WI38 (cell line): ENCODE results near the gene CDRT15.
"Not testable (repeated sequence)": the region's sequence is repeated elsewhere in the genome, so short reads cannot be mapped to it uniquely, and the experiment has no call there.

Source experiments
- H3K4me3 ChIP-seq: 2 replicates; pipeline ENCODE4 v1.5.1; 2011; ENCODE audit warnings: low read depth, mild to moderate bottlenecking, control low read depth, low read length
- TF ChIP-seq, protein P1 (sequence below): IDR thresholded peaks from 2 replicates; pipeline ENCODE4 v1.5.1; 2012; ENCODE audit warnings: low read depth, mild to moderate bottlenecking, control low read depth, low read length

Gene CDRT15

DNA sequence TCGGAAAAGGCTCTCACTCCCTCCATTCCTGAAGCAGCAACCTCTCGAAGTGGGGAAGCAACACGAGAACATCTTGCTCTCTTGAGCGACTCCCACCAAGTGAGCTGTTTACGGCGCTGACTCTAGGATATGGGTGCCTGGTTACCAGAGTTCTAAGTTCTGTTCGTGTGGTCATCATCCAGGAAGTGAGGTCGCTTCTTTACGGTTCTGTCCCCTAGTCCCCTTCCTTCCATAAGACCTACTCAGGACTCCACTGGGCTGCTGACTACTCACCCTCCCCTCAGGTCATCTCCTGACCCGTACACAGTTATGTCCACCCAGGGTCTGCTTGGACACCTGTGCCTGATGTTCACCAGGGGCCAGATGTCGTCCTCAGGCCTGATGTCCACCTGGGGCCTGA lies at the start of gene CDRT15:
Gene CDRT15, minus strand, starts transcription at position 101 of the 400 bp plus-strand sequence. Its CDS starts 29 bp downstream, at position 72.
- not testable (repeated sequence) for H3K4me3 ChIP-seq

DNA sequence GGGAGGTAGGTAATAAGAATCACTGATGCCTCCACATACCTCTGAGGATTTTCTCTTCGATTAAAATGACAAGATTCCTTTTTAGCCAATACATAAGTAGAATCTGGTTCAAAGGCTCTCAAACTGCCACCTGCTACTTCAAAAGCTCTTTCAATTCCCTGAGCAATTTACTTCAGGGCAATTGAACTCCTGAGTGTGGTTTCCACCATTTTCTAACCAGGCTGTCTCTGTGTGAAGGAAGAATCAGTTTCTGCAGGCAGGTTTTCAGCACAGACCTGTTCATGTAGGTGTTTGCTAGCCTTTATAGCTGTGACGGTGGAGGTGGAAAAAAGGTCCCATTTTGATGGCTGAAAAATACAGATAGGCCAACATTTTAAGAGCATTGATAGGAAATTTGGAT lies 46.1 kb upstream of the CDRT15 start:
- H3K4me3 ChIP-seq = no peak overlapping the region
- TF ChIP-seq, protein P1, sequence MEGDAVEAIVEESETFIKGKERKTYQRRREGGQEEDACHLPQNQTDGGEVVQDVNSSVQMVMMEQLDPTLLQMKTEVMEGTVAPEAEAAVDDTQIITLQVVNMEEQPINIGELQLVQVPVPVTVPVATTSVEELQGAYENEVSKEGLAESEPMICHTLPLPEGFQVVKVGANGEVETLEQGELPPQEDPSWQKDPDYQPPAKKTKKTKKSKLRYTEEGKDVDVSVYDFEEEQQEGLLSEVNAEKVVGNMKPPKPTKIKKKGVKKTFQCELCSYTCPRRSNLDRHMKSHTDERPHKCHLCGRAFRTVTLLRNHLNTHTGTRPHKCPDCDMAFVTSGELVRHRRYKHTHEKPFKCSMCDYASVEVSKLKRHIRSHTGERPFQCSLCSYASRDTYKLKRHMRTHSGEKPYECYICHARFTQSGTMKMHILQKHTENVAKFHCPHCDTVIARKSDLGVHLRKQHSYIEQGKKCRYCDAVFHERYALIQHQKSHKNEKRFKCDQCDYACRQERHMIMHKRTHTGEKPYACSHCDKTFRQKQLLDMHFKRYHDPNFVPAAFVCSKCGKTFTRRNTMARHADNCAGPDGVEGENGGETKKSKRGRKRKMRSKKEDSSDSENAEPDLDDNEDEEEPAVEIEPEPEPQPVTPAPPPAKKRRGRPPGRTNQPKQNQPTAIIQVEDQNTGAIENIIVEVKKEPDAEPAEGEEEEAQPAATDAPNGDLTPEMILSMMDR = no peak

DNA sequence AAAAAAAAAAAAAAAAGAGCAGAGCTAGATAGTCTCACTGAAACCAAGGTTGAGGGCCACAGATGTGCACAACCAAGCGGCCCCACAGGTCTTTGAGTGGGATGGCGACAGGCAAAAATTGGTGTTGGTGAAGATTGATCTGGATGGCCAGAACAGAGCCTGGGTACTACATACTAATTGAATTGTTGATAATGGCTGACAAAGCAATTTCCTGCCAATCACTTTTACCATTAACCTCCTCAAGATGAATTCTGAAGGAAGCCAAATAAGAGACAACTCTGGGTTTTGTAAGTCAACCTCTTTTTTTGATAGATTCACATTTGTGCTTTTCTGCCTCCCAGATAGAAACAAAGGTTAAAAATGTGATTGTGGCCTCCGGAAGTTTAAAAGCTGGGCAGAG lies 44.9 kb upstream of the CDRT15 start:
- no peak overlapping the region for H3K4me3 ChIP-seq
- TF ChIP-seq, protein P1 = no peak

DNA sequence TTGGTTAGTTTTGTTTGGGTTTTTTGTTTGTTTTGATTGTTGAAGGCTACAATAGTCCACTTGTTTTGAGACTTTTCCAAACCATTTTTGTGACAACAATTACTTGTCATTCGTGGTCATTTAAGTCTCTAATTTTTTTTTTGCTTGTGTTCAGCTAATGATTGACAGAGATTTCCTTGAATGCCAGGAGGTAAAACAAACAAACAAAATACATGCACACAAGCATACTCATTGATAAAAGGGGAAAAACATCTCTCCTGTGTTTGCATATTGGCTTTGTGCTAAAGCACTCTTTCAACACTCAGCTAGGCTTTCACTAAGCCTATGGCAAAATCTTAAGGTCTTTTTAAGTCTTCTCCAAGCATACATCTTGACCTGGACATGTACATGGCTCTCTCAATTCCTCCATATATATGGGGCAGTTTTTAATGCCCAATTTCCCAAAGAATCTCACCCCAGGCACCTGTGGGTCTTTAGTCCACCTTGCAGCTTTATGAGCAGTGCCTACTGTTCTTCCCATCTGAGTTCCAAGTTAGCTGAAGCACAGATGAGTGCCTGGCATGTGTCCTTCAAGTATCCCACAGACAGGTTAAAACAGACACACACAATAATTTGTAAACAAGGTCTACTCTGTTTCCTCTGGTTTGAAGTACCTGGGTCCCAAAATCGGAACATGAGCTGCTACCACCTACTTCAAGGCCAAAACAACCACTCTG lies 40.0 kb upstream of the CDRT15 start:
- TF ChIP-seq, protein P1 = no peak

DNA sequence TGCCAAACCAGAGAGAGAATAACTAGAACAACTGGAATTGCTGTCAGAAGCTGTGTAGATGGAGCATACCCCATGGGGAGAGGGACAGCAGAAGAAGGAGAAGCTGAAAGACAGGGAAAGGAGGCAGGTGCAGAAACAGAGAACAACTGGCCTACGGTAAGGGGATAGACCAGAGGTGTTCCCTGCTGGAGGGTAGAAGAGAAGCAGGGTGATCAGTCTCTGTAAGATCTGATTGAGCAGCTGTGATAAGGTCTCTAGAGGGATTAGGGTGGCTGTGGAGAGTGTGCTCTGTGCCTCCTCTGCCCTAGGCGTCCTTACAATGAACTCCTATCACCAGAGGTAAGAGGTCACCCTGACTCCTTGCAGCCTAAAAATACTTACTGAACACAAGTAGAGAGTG lies 33.8 kb upstream of the CDRT15 start:
- TF ChIP-seq, protein P1 = no peak
- no peak overlapping the region for H3K4me3 ChIP-seq

More for the DNA sequence above, 40.0 kb upstream of the CDRT15 start:
- H3K4me3 ChIP-seq = no peak overlapping the region

DNA sequence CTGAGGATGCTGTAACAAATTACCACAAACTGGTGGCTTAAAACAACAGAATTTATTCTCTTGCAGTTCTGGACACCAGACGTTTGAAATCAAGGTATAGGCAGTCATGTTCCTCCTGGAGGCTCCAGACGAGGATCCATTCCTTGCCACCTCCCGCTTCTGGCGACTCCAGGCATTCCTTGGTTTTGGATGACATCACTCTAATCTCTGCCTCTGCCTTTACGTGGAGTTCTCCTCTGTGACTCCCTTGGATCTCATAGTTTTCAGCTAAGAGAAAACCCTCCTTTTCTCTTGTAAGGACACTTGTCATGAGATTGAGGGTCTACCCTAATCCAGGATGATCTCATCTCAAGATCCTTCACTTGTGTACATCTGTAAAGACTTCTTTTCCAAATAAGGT lies 32.8 kb upstream of the CDRT15 start:
- no peak overlapping the region for H3K4me3 ChIP-seq
- TF ChIP-seq, protein P1 = no peak

DNA sequence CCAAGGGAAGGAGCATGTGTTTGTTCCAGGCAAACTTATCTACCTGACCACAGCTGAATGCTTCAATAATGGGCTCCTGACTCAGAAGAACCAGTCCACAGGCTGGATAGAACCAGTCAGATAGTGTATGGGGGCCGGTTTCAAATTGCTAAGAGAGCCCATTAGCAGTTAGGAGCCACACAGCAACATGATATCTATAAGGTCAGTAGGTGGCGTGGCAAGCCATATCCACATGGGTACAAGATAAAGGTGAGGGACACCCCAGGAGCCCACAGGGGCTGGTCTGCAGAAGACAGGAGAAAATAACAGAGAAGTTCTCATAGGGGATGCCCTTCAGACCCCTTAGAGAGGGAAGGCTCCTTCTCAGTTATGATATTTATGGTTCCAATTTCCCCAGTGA lies 31.6 kb upstream of the CDRT15 start:
- no peak overlapping the region for H3K4me3 ChIP-seq
- TF ChIP-seq, protein P1 = no peak

DNA sequence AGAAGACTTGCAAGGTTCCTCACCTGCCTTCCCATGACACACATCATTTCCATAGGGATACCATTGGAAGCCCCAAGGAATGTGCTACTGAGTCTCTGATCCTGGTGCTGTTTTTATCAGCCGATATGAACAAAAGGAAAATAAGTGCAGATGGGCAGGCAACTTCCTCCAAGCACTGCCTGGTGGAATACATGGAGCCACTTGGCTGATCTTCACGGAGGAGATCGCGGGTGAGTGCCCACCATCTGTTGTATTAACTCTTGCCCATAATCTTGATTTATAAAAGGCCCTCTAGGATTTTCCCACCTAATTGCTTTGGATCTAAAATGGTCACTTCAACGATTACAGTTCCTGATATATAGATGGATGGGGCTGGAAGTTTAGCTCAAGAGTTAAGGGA lies 24.7 kb upstream of the CDRT15 start:
- TF ChIP-seq, protein P1 = no peak
- H3K4me3 ChIP-seq = no peak overlapping the region
